RWPE1 (cell line): ENCODE results near the gene SWT1.
"Not testable (repeated sequence)": the region's sequence is repeated elsewhere in the genome, so short reads cannot be mapped to it uniquely, and the experiment has no call there.

ENCODE experiments used
- CTCF ChIA-PET: fragments of 350-600 bp; sonication (Branson Sonifier 250); formaldehyde crosslinking; extraction: SDS; loops from one replicate; lab custom pipeline; 2021; lab: Yijun Ruan, JAX
- POLR2A ChIA-PET: fragments of 400-600 bp; formaldehyde crosslinking; extraction: SDS; loops from one replicate; lab custom pipeline; 2020; ENCODE audit warnings: antibody characterized with exemption; ENCODE audit not compliant: low non-redundant PET; lab: Yijun Ruan, JAX
- DNase-seq: peaks from one replicate; pipeline ENCODE4 v3.0.0; 2012; ENCODE audit warnings: low spot score
- H3K27ac ChIP-seq: fragments of 450-650 bp; 2 replicates; pipeline ENCODE4 v1.5.1; 2017
- CTCF ChIP-seq: fragments of 450-650 bp; conservative IDR thresholded peaks from 2 replicates; pipeline ENCODE4 v1.5.1; 2017; ENCODE audit warnings: low read depth, mild to moderate bottlenecking

Gene SWT1

GRCh38 chr1:185228979-185229378, 72.0 kb downstream of the SWT1 start:
- no peak for TF ChIP-seq CTCF
- ChIA-PET POLR2A (no interaction called here), CTCF (no interaction called here)
- no peak for DNase-seq
- no peak overlapping the region for H3K27ac ChIP-seq

GRCh38 chr1:185229981-185230380, 73.0 kb downstream of the SWT1 start:
- no peak for TF ChIP-seq CTCF
- POLR2A ChIA-PET = no interaction called here
- no peak overlapping the region for H3K27ac ChIP-seq
- CTCF ChIA-PET = interaction anchor here (0.6 kb wide), 1 partner anchor 99 kb away, joined by 3 read pairs; no protein-coding TSS in a partner anchor
- no peak for DNase-seq

GRCh38 chr1:185232874-185233273, 75.9 kb downstream of the SWT1 start:
- H3K27ac ChIP-seq = no peak overlapping the region
- no peak for TF ChIP-seq CTCF
- POLR2A ChIA-PET = no interaction called here
- DNase-seq = no peak
- CTCF ChIA-PET = no interaction called here

- CTCF ChIA-PET, DNase-seq, POLR2A ChIA-PET, H3K27ac ChIP-seq: not testable (repeated sequence)
These were observed 77.2 kb downstream of the SWT1 start for GRCh38 chr1:185234183-185234582.

GRCh38 chr1:185237176-185237575, 80.2 kb downstream of the SWT1 start:
- DNase-seq, CTCF ChIA-PET, H3K27ac ChIP-seq, POLR2A ChIA-PET: not testable (repeated sequence)

- ChIA-PET POLR2A (no interaction called here), CTCF (interaction anchor here (0.8 to 1.6 kb wide), 3 partner anchors 39 to 443 kb away, joined by 4 to 8 read pairs (median 5); no protein-coding TSS in a partner anchor)
- DNase-seq = no peak
- TF ChIP-seq CTCF = no peak
- no peak overlapping the region for H3K27ac ChIP-seq
These were observed 80.7 kb downstream of the SWT1 start for GRCh38 chr1:185237661-185238060.

GRCh38 chr1:185238447-185238846, 81.5 kb downstream of the SWT1 start:
- peak; percentile 12; the same call in 1 of the 2 replicates for TF ChIP-seq CTCF
- CTCF ChIA-PET = interaction anchor here (0.7 to 1.6 kb wide), 8 partner anchors 15 to 520 kb away, joined by 3 to 8 read pairs (median 4); no protein-coding TSS in a partner anchor
- DNase-seq = peak; percentile 6
- no peak overlapping the region for H3K27ac ChIP-seq
- POLR2A ChIA-PET = no interaction called here
